ENCODE measurements around the gene KRT9.

Gene KRT9

GRCh38 chr17:41518031-41518430, 53.8 kb downstream of the KRT9 start:
- TF ChIP-seq CTCF (IDR thresholded peaks at IDR 0.05; ENCODE audit: insufficient read depth, low read length, missing control alignments), result no peak
- ChIA-PET POLR2A (interaction anchor here (0.6 kb wide), 1 partner anchor 171 kb away, joined by 3 read pairs; no protein-coding TSS in a partner anchor), CTCF (interaction anchor here (1.4 to 3.8 kb wide), 5 partner anchors 9 to 144 kb away, joined by 4 to 17 read pairs (median 4); no protein-coding TSS in a partner anchor)
- DNase-seq (ENCODE audit: low read depth, low spot score), result no peak
- H3K4me3 ChIP-seq (ENCODE audit: low read depth, low read length), result no peak overlapping the region

GRCh38 chr17:41516830-41517283, 55.0 kb downstream of the KRT9 start:
- POLR2A ChIA-PET, result interaction anchor here (0.6 kb wide), 1 partner anchor 171 kb away, joined by 3 read pairs; no protein-coding TSS in a partner anchor
- H3K4me3 ChIP-seq (ENCODE audit: low read depth, low read length), result no peak overlapping the region
- no peak for TF ChIP-seq CTCF (IDR thresholded peaks at IDR 0.05; ENCODE audit: insufficient read depth, low read length, missing control alignments)
- CTCF ChIA-PET, result interaction anchor here (0.7 to 3.8 kb wide), 3 partner anchors 32 to 149 kb away, joined by 3 to 17 read pairs (median 4); no protein-coding TSS in a partner anchor
- DNase-seq (ENCODE audit: low read depth, low spot score), result no peak

- CTCF ChIA-PET, result interaction anchor here (1.7 to 3.8 kb wide), 2 partner anchors 33 to 132 kb away, joined by 4 to 17 read pairs; no protein-coding TSS in a partner anchor
- TF ChIP-seq CTCF (IDR thresholded peaks at IDR 0.05; ENCODE audit: insufficient read depth, low read length, missing control alignments), result no peak
- no peak for DNase-seq (ENCODE audit: low read depth, low spot score)
- H3K4me3 ChIP-seq (ENCODE audit: low read depth, low read length), result no peak overlapping the region
- POLR2A ChIA-PET, result interaction anchor here (0.6 kb wide), 1 partner anchor 172 kb away, joined by 3 read pairs; no protein-coding TSS in a partner anchor
Observed at GRCh38 chr17:41516147-41516829, 55.6 kb downstream of the KRT9 start.
